K562 (cell line): ENCODE measurements around the gene DNAJB4. TPM values are rescaled to one million over a fixed set of nuclear protein-coding genes. Genes with fewer than 3 reads are reported as not detected.

Experiments
- BCOR ChIP-seq: fragments of 450-650 bp; IDR thresholded peaks from 2 replicates; pipeline ENCODE4 v1.6.1; 2016
- CREB3L1 ChIP-seq: fragments of 450-650 bp; IDR thresholded peaks from 2 replicates; pipeline ENCODE4 v1.6.1; 2014; ENCODE audit warnings: low read depth, mild to moderate bottlenecking, moderate library complexity, borderline replicate concordance
- E2F5 ChIP-seq: sonication (generic); formaldehyde crosslinking; IDR thresholded peaks from 2 replicates; pipeline ENCODE4 v1.8.0; 2022; ENCODE audit warnings: mild to moderate bottlenecking, missing genetic modification reagents
- E4F1 ChIP-seq: fragments of 250-450 bp; sonication (Bioruptor Pico); IDR thresholded peaks from 2 replicates; pipeline ENCODE4 v1.5.0; 2021; ENCODE audit warnings: mild to moderate bottlenecking, borderline replicate concordance
- FOXA1 ChIP-seq: fragments of 450-650 bp; IDR thresholded peaks from 2 replicates; pipeline ENCODE4 v1.6.1; 2016; ENCODE audit warnings: mild to moderate bottlenecking, borderline replicate concordance
- PCBP1 ChIP-seq: fragments of 200-400 bp; formaldehyde crosslinking; IDR thresholded peaks from 2 replicates; pipeline ENCODE4 v1.6.1; 2018; ENCODE audit warnings: mild to moderate bottlenecking, low read depth, low read length; ENCODE audit not compliant: poor library complexity, severe bottlenecking
- PHF21A ChIP-seq: fragments of 450-650 bp; IDR thresholded peaks from 2 replicates; pipeline ENCODE4 v1.6.1; 2017; ENCODE audit warnings: low read depth, borderline replicate concordance
- PRPF4 ChIP-seq: fragments of 200-400 bp; formaldehyde crosslinking; IDR thresholded peaks from one replicate; pipeline ENCODE4 v1.6.1; 2017; ENCODE audit warnings: low read length, low read depth, mild to moderate bottlenecking; ENCODE audit not compliant: insufficient read depth, poor library complexity, severe bottlenecking
- RBM14 ChIP-seq: fragments of 200-400 bp; formaldehyde crosslinking; IDR thresholded peaks from 2 replicates; pipeline ENCODE4 v1.6.1; 2018; ENCODE audit warnings: low read depth, mild to moderate bottlenecking, low read length, moderate library complexity, borderline replicate concordance; ENCODE audit not compliant: insufficient read depth
- RFX1 ChIP-seq: fragments of 450-650 bp; IDR thresholded peaks from 2 replicates; pipeline ENCODE4 v1.6.1; 2016; ENCODE audit warnings: mild to moderate bottlenecking, moderate library complexity
- SLC30A9 ChIP-seq: fragments of 250-450 bp; sonication (Bioruptor Pico); IDR thresholded peaks from 2 replicates; pipeline ENCODE4 v1.8.0; 2022; ENCODE audit warnings: mild to moderate bottlenecking, moderate library complexity
- ZNF24 ChIP-seq: fragments of 450-650 bp; IDR thresholded peaks from 2 replicates; pipeline ENCODE4 v1.6.1; 2016
- ZNF407 ChIP-seq: fragments of 450-650 bp; IDR thresholded peaks from 2 replicates; pipeline ENCODE4 v1.6.1; 2016; ENCODE audit warnings: low read depth
- ZNF507 ChIP-seq: conservative IDR thresholded peaks from 2 replicates; pipeline ENCODE4 v1.6.1; 2017; ENCODE audit warnings: missing genetic modification characterization, missing compliant biosample characterization
- polyA plus RNA-seq, 8 experiments: library from polyadenylated mRNA; depleted of rRNA in 4 of 8; stranded (reverse) in 5 of 8; unstranded in 3 of 8; fragments of >200 nt; fragmentation: Nextera tagmentation in 2 of 8; fragmentation: Illumina TruSeq in 1 of 8; extraction: Ambion mirVana in 2 of 8; extraction: Trizol in 1 of 8; gene quantifications; 2 replicates each; pipeline versions ENCODE4 v1.2.1 to v1.2.3, GENCODE V29; 2011 to 2014; ENCODE audit warnings: inconsistent platforms in 1 of 8, missing spikeins in 1 of 8
- total RNA-seq, 7 experiments: library from RNA; depleted of rRNA in 6 of 7; stranded (reverse); fragments of >200 nt in 6 of 7; fragmentation: Illumina TruSeq in 2 of 7; extraction: Trizol in 2 of 7; gene quantifications; 2 replicates each; pipeline versions ENCODE4 v1.2.1 to v1.2.3, GENCODE V29; 2011 to 2021; ENCODE audit warnings: low replicate concordance in 1 of 7

Gene DNAJB4
- total and polyA plus RNA-seq, 9 of the 15 experiments (the other 6 are each of a cell fraction or from before 2014, with no cell fraction given) = 8.5 to 27.7 (median 19.8) TPM

DNA sequence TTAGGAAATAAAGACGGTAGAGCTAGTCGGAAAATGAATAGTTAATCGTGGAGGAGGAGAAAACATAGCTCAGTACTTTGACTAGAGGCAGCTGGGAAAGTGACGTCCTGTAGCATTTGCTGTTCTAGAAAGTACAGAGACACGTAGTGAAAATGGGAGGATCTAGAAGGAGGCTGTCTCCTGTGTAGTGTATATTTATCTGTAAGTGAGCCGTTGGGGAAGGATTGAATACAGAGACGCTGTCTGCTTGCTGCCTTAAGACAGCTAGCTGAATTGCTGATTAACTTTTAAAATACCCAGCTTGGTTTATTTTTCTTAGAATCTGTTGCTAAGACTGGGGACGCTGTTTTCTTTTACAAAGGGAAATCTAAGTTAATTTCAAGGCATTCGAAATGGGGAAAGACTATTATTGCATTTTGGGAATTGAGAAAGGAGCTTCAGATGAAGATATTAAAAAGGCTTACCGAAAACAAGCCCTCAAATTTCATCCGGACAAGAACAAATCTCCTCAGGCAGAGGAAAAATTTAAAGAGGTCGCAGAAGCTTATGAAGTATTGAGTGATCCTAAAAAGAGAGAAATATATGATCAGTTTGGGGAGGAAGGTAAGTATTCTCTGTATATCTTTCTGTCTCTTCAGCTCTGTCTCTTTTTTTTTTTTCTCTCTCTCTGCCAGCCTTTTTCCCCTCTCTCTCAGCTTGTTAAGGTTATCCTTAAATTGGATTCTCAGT lies at the start of gene DNAJB4 (continued):
- TF ChIP-seq CREB3L1 (peak; percentile 65; the same call in 1 of the 2 replicates), E4F1 (CRISPR knock-in tag) (no peak), PRPF4 (no peak), ZNF407 (no peak), ZNF24 (peak; percentile 29; the same call in 1 of the 2 replicates), ZNF507 (tag) (no peak), FOXA1 (no peak), RBM14 (no peak), BCOR (no peak), PCBP1 (no peak), RFX1 (no peak), SLC30A9 (CRISPR knock-in tag) (no peak), E2F5 (no peak), PHF21A (no peak)
